Vagina (tissue), 2 donors: ENCODE results near the gene PDIA5.

Source experiments
- CTCF ChIP-seq, 3 experiments: fragments of 450-650 bp in 2 of 3; fragments of 200-600 bp in 1 of 3; sonication (generic) in 1 of 3; IDR thresholded peaks; one replicate each; pipeline ENCODE4 v1.5.1; 2017 to 2019; ENCODE audit warnings: antibody characterized with exemption in 3 of 3, mild to moderate bottlenecking in 2 of 3, moderate library complexity in 2 of 3
- POLR2A ChIP-seq, 2 donors: fragments of 450-650 bp; IDR thresholded peaks; one replicate each; pipeline ENCODE4 v1.6.1; 2017; ENCODE audit warnings: antibody characterized with exemption in 2 of 2, mild to moderate bottlenecking in 2 of 2, moderate library complexity in 2 of 2
- POLR2AphosphoS5 ChIP-seq, 2 donors: sonication (generic); formaldehyde crosslinking; IDR thresholded peaks; one replicate each; pipeline ENCODE4 v1.9.0; 2017; ENCODE audit warnings: antibody characterized with exemption in 2 of 2, mild to moderate bottlenecking in 2 of 2, low read depth in 1 of 2; ENCODE audit not compliant: insufficient read depth in 1 of 2

- no peak for TF ChIP-seq CTCF (IDR thresholded peaks at IDR 0.05)
- no peak for TF ChIP-seq POLR2A (IDR thresholded peaks at IDR 0.05)
- TF ChIP-seq POLR2AphosphoS5 (IDR thresholded peaks at IDR 0.05; ENCODE audit: insufficient read depth in 1 of 2, low read depth in 1 of 2), result no peak
These were observed 3.8 kb upstream of the PDIA5 start for GRCh38 chr3:123063034-123063433.
